GM18907 (cell line): ENCODE measurements around the gene ZNF841.
A peak's percentile ranks its signal among the peaks of the same experiment; 100 is the strongest.
"Not testable (repeated sequence)": the region's sequence is repeated elsewhere in the genome, so short reads cannot be mapped to it uniquely, and the experiment has no call there.

Experiments used
- ATAC-seq: cut with Tn5 transposase; IDR thresholded peaks from one replicate; pipeline ENCODE4 v1.9.1; 2021; ENCODE audit warnings: mild to moderate bottlenecking, moderate library complexity; ENCODE audit not compliant: unreplicated experiment

The ZNF841 gene

DNA sequence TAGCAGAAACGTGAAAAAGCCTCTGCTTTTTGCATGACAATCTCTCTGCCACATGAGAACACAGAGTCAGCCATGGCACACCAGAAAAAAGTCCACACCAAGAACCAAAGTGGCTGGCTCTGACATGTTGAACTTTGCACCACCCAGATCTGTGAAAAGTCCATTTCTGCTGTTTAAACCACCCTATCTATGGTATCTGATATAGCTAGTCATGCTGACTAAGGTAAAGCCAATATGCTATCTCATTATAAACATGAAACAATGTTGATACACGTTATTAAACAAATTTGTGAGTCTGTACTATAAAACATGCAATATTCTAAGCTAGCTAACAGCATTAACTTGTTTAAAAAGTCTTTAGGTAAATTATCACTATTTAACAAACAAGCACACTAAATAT is 25.9 kb downstream of the ZNF841 start:
- no peak for ATAC-seq

DNA sequence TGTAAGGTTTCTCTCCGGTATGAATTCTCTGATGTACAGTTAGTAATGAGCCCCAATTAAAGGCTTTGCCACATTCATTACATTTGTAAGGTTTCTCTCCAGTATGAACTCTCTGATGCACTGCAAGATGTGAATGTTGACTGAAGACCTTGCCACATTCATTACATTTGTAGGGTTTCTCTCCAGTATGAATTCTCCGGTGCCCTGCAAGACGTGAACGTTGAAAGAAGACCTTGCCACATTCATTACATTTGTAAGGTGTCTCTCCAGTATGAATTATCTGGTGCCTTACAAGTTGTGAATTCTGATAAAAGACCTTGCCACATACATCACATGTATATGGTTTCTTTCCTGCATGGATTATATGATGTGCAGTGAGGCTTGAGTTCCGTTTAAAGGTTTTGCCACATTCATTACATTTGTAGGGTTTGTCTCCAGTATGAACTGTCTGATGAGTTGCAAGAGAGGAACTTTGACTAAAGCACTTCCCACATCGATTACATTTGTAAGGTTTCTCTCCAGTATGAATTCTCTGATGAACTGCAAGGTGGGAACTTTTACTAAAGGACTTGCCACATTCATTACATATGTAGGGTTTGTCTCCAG is 29.2 kb downstream of the ZNF841 start:
- ATAC-seq: no peak

DNA sequence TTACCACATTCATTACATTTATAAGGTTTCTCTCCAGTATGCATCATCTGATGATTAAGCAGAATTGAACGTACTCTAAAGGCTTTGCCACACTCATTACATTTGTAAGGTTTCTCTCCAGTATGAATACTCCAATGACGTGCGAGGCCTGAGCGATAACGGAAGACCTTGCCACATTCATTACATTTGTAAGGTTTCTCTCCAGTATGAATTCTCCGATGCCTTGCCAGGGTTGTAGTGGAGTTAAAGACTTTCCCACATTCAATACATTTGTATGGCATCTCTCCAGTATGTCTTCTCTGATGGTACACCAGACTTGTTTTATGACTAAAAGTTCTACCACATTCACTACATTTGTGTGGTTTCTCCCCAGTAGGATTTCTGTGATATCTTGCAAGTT is 30.2 kb downstream of the ZNF841 start:
- ATAC-seq: no peak

DNA sequence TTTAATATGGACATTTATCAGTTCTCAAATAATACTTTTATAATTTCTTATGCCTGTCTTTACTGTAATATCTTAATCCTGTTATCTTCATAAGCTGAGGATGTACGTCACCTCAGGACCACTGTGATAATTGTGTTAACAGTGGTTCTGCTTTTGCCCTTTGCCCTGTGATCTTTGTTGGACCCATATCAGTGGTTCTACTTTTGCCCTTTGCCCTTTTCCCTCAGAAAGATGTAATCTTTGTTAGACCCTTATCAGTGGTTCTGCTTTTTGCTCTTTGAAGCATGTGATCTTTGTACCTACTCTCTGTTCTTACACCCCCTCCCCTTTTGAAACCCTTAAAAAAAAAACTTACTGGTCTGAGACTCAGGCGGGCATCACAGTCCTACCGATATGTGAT is 39.1 kb downstream of the ZNF841 start:
- not testable (repeated sequence) for ATAC-seq

GRCh38 chr19:52051736-52052135 is 43.8 kb downstream of the ZNF841 start:
- ATAC-seq: not testable (repeated sequence)

DNA sequence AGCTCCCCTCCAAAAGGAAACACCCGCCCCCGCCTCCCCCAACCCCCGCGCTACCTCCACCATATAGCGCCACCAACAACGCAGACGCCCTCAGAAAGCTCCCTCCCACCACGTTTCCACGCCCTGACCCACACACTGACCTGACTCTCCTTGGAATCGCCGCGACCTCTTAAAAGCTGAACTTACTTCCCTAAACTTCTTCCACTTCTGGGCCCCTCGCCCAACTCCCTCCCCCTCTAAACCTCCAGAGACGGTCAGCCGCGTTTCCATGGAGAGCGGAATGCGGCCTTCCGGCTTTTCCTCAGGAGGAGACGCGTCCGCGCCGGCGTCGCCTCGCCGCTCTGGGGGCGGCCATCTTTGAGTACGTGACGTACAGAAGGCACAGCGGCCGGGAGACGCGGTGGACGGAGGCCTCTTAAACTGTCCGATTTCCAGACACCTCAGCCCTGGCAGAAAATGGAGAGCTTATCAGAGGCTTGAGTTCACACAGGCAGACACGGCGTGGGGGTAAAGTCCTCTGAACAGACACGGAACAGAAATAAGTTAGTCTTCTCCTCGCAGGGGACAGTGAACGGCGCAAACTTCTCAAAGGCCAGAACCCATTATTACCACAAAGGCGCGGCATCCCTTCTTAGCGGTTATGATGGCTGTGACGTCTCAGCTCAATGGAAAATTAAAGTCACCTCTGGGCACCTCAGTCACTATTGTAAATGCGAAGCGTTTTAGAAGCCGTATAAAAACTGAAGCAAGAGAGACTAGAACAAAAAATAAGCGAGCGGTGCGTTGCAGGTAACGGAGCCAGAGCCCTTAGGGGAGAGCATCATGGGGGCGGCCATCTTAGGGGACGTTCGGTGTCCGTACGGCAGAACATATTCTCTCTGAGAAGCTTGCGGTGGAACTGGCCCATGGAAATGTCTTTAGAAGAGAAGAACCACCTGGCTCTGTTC is 46.7 kb downstream of the ZNF841 start, which contains the start of gene ZNF432:
Gene ZNF432 (minus strand): TSS at position 284 of the 947 bp plus-strand sequence. CDS start 1,970 bp downstream, outside the sequence.
- peak; percentile 88 for ATAC-seq

DNA sequence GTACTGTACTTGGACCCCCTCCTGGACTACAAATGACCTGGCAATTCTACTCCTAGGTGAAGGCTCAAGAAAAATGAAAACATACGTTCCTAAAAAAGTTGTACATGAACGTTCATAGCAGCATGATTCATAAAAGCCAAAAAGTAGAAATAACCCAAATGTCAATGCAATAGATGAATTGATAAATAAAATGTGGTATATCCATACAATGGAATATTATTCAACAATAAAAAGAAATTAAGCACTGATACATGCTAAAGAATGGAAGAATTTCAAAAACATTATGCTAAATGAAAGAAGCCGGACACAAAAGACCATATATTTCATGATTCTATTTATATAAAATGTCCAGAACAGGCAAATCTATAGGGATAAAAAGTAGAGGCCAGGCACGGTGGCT is 56.4 kb downstream of the ZNF841 start:
- ATAC-seq: no peak

DNA sequence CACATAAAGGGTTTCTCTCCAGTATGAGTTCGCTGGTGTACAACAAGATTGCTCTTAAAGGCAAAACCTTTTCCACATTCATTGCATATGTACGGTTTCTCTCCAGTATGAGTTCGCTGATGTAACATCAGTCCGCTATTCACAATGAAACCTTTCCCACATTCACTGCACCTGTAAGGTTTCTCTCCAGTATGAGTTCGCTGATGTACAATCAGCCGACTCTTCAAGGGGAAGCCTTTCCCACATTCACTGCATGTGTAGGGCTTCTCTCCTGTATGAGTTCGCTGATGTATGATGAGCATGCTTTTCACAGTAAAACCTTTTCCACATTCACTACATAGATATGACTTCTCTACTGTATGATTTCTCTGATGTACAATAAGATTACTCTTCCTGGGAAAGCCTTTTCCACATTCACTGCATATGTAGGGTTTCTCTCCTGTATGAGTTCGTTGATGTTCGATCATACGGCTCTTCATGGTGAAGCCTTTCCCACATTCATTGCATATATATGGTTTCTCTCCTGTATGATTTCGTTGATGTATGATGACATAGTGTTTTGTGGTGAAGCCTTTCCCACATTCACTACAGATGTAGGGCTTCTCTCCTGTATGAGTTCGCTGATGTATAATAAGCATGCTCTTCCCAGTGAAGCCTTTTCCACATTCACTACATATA is 61.4 kb downstream of the ZNF841 start:
- ATAC-seq: no peak

DNA sequence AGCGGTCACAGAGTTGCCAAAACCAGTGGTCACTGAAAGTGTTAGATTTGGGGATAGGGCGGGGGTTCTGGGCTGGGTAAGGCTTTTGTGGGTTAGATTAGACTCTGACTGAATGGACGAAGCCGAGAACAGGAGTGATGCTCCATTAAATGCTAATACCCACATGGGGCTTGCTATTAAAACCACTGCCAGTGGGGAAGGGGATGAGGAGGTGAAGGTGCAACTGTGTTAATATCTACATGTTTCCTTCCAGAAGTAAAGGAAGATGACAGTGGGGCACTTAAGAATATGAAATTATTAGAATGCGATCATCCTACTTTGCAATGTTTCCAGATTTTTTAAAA is 66.8 kb downstream of the ZNF841 start:
- peak; percentile 25 for ATAC-seq

DNA sequence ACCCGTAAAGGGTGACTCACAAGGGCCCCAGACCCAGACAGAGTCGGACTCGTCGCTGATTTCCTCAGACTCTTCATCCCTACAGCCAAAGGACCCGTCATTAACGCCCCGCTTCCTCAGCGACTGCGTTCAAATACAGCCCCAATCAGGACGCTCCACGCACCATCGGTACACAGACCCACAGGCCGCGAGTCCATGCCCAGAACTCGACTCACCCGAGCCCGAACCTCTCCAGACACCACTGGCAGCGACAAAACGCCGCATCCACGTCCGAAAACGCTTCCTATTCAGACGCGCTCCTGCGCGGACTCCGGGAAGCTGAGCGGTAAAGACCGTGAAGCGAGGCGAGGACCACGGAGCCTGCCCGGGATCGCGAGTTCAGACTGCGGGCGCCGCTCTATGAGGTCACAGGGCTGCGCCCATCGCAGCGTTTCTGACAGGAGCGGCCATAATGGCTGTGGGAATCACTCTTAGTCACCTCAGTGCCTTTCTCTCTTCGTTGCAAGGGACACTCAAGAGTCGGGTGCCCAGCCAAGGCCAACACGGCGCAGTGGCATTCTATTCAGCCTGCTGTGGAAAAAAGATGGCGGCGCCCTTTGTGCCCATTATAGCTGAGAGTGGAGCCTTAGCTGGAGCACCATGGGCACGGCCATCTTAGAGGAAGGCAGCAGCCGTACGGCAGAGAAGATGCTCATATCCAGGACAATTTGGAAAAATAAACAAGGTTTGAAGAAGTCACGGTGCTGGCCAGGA is 67.4 kb downstream of the ZNF841 start, which contains the start of gene ZNF614:
Gene ZNF614 (minus strand): TSS at position 353 of the 753 bp plus-strand sequence. CDS start 2,634 bp downstream, outside the sequence.
- ATAC-seq: peak; percentile 91

DNA sequence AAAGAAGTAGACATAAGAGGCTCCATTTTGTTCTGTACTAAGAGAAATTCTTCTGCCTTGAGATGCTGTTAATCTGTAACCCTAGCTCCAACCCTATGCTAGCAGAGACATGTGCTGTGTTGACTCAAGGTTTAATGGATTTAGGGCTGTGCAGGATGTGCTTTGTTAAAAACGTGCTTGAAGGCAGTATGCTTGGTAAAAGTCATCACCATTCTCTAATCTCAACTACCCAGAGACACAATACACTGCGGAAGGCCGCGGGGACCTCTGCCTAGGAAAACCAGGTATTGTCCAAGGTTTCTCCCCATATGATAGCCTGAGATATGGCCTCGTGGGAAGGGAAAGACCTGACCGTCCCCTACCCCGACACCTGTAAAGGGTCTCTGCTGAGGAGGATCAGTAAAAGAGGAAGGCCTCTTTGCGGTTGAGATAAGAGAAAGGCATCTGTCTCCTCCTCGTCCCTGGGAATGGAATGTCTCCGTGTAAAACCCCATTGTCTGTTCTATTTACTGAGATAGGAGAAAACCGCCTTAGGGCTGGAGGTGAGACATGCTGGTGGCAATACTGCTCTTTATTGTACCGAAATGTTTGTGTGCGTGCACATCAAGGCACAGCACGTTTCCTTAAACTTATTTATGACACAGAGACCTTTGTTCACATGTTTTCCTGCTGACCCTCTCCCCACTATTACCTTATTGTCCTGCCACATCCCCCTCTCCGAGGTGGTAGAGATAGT is 69.1 kb downstream of the ZNF841 start:
- ATAC-seq: not testable (repeated sequence)

GRCh38 chr19:52024478-52024877 is 71.1 kb downstream of the ZNF841 start:
- ATAC-seq: not testable (repeated sequence)

DNA sequence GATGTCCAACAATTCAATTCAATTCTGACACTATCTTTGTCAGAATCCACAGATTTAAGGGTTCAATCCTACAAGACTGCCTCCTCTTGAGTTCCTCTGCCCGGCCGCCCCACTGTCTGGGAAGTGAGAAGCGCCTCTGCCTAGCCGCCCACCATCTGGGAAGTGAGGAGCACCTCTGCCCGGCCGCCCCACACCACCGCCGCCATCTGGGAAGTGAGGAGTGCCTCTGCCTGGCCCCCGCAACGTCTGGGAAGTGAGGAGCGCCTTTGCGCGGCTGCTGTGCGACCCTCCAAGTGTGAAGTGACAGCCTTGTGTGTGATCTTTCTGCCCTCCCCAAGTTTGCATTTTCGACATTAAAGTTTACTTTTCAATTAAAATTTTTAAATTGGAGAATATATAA is 73.4 kb downstream of the ZNF841 start:
- ATAC-seq: no peak

DNA sequence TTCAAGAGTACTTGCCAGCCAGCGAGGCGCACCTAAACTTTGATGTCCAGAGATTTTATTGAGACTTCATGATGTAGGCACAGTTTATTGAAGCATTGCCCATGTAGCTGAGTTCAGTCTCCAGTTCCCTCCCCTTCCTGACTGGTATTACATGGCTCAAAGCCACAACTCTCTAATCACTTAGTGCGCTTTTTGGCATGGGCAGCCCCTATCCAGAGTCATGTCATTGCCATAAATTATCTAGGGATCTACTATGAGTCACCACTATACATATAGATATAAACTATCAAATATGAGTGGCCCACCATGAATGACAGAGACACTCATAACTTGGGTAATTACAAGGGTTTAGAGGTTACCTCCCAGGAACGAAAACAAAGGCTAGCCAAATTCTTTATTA is 75.1 kb downstream of the ZNF841 start:
- no peak for ATAC-seq
